ENCODE measurements around the gene SMKR1.
"Not testable (repeated sequence)": the region's sequence is repeated elsewhere in the genome, so short reads cannot be mapped to it uniquely, and the experiment has no call there.

Gene SMKR1

GRCh38 chr7:129530795-129531391 is 28.6 kb downstream of the SMKR1 start:
- no peak for DNase-seq

- no peak for DNase-seq
Measured at GRCh38 chr7:129531721-129532120, 29.4 kb downstream of the SMKR1 start.

- DNase-seq, result no peak
Measured at GRCh38 chr7:129532375-129532774, 30.0 kb downstream of the SMKR1 start.

- DNase-seq, result not testable (repeated sequence)
Measured at GRCh38 chr7:129534558-129535274, 32.4 kb downstream of the SMKR1 start.

GRCh38 chr7:129535896-129536295 is 33.6 kb downstream of the SMKR1 start:
- no peak for DNase-seq

- DNase-seq, result no peak
Measured at GRCh38 chr7:129536323-129536722, 34.0 kb downstream of the SMKR1 start.

- no peak for DNase-seq
Measured at GRCh38 chr7:129538790-129539189, 36.5 kb downstream of the SMKR1 start.

- no peak for DNase-seq
Measured at GRCh38 chr7:129540340-129540739, 38.0 kb downstream of the SMKR1 start.

- no peak for DNase-seq
Measured at GRCh38 chr7:129544700-129545099, 42.4 kb downstream of the SMKR1 start.

- DNase-seq, result no peak
Measured at GRCh38 chr7:129550693-129551360, 48.5 kb downstream of the SMKR1 start.

GRCh38 chr7:129553899-129554461 is 51.6 kb downstream of the SMKR1 start:
- DNase-seq, result peak; percentile 9

GRCh38 chr7:129556607-129557133 is 54.3 kb downstream of the SMKR1 start:
- no peak for DNase-seq

- no peak for DNase-seq
Measured at GRCh38 chr7:129557686-129558481, 55.6 kb downstream of the SMKR1 start.

GRCh38 chr7:129559564-129559963 is 57.2 kb downstream of the SMKR1 start:
- no peak for DNase-seq

GRCh38 chr7:129560831-129561230 is 58.5 kb downstream of the SMKR1 start:
- no peak for DNase-seq

- no peak for DNase-seq
Measured at GRCh38 chr7:129561677-129562359, 59.5 kb downstream of the SMKR1 start.
